Measurements from ENCODE around the gene C2CD4C. TPM values are rescaled to one million over a fixed set of nuclear protein-coding genes. Genes with fewer than 3 reads are reported as not detected.

C2CD4C gene
- polyA plus RNA-seq, 1 donor (not counting 4 experiments of a cell fraction or from before 2014, with no cell fraction given), result 1.6 TPM

DNA sequence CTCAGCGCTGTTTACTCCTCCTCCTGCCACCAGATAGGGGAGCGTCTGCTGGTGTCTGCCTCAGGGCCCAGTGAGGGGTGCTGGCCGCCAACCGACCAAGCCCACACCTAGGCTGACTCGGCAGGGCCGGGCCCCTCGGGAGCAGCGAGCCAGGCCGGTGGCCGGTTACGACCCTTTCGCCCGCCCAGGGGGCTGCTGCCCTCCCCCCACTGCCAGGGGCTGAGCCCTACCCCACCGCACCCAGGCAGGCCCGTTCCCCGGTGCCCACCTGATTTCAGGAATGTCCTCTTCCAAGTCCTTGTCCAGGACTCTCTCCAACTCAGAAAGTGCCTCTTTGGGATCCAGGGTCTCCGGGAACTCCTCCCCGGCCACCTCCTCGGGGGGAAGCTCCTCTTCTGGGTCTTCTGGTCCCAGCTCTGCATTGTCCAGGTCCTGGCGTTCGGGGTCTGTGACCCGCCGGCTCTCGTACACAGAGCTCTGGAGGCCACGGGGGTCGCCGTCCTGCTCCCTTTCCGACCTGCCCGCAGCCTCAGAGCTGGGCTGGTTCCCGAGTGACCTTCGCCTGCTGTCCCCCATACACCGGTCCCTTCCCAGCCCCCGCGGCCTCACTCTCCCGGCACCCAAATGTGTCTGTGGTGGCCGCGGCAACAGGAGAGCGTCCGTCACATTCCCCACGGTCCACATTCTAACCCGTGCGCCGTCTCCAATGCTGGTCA, 33.4 kb downstream of the C2CD4C start:
- no peaks in the 10 kb centered on the region for H4K20me1 ChIP-seq (ENCODE audit: control insufficient read depth, extremely low read depth, insufficient read depth, low read length)
- peaks cover 17% of the 10 kb centered on the region for H3K4me1 ChIP-seq (ENCODE audit: control insufficient read depth, extremely low read depth, insufficient read depth, low read length)
- no peak overlapping the region for H2AFZ ChIP-seq (ENCODE audit: control insufficient read depth, low read length)
- TF ChIP-seq, protein P1, sequence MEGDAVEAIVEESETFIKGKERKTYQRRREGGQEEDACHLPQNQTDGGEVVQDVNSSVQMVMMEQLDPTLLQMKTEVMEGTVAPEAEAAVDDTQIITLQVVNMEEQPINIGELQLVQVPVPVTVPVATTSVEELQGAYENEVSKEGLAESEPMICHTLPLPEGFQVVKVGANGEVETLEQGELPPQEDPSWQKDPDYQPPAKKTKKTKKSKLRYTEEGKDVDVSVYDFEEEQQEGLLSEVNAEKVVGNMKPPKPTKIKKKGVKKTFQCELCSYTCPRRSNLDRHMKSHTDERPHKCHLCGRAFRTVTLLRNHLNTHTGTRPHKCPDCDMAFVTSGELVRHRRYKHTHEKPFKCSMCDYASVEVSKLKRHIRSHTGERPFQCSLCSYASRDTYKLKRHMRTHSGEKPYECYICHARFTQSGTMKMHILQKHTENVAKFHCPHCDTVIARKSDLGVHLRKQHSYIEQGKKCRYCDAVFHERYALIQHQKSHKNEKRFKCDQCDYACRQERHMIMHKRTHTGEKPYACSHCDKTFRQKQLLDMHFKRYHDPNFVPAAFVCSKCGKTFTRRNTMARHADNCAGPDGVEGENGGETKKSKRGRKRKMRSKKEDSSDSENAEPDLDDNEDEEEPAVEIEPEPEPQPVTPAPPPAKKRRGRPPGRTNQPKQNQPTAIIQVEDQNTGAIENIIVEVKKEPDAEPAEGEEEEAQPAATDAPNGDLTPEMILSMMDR (optimal IDR thresholded peaks at IDR 0.05 in 1 of 3, IDR thresholded peaks at IDR 0.05 in 1 of 3, conservative IDR thresholded peaks at IDR 0.05 in 1 of 3; ENCODE audit: extremely low read depth in 1 of 3, insufficient read depth in 2 of 3, low read length in 3 of 3), result no peak
- no peak for TF ChIP-seq EZH2 (IDR thresholded peaks at IDR 0.05; ENCODE audit: low read length)
- DNase-seq (ENCODE audit: low read depth, low spot score) (no peak), FAIRE-seq (no peak)
- peaks cover 31% of the 10 kb centered on the region for H3K27me3 ChIP-seq (ENCODE audit: control insufficient read depth, extremely low read depth, insufficient read depth, low read length)
- H3K36me3 ChIP-seq (ENCODE audit: control insufficient read depth in 2 of 2, extremely low read depth in 1 of 2, insufficient read depth in 2 of 2, low read length in 2 of 2), result no peaks in the 10 kb centered on the region
- H3K9me1 ChIP-seq (ENCODE audit: control insufficient read depth, extremely low read depth, insufficient read depth, low read length), result no peaks in the 10 kb centered on the region
- no peak overlapping the region for H3K27ac ChIP-seq (ENCODE audit: control insufficient read depth, insufficient read depth, low read length)
- dilution Hi-C loops (cut with MboI; ENCODE audit: extremely low pct_ligation_motif_present, low sequenced_read_pairs), result no loop called here
- H3K9ac ChIP-seq (ENCODE audit: control insufficient read depth, extremely low read depth, insufficient read depth, low read length), result no peak overlapping the region
- H3K79me2 ChIP-seq (ENCODE audit: control insufficient read depth, insufficient read depth, low read length), result no peaks in the 10 kb centered on the region
- no peak overlapping the region for H3K4me2 ChIP-seq (ENCODE audit: control insufficient read depth, extremely low read depth, insufficient read depth, low read depth, low read length)
- no peaks in the 10 kb centered on the region for H3K9me3 ChIP-seq (ENCODE audit: control insufficient read depth, low read depth, low read length)
- no peak overlapping the region for H3K4me3 ChIP-seq (ENCODE audit: control insufficient read depth in 2 of 3, extremely low read depth in 1 of 3, insufficient read depth in 2 of 3, low read depth in 1 of 3, low read length in 3 of 3)

DNA sequence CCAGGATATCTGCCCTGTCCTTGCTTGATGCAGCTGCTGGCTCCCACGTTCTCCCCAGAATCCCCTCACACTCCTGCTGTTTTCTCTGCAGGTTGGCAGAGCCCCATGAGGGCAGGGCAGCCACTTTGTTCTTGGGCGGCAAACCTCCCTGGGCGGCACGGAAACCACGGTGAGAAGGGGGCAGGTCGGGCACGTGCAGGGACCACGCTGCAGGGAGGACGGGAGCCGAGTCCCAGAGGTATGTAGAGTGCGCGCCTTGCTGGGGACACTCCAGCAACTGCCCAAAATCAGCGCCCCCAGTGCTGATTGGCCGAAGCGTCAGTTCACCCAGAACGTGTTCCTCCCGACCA, 34.1 kb downstream of the C2CD4C start:
- Histone ChIP-seq H3K27me3 (ENCODE audit: control insufficient read depth, extremely low read depth, insufficient read depth, low read length) (peaks cover 31% of the 10 kb centered on the region), H3K9ac (ENCODE audit: control insufficient read depth, extremely low read depth, insufficient read depth, low read length) (no peak overlapping the region), H3K79me2 (ENCODE audit: control insufficient read depth, insufficient read depth, low read length) (no peaks in the 10 kb centered on the region), H3K4me1 (ENCODE audit: control insufficient read depth, extremely low read depth, insufficient read depth, low read length) (peaks cover 17% of the 10 kb centered on the region), H2AFZ (ENCODE audit: control insufficient read depth, low read length) (no peak overlapping the region), H4K20me1 (ENCODE audit: control insufficient read depth, extremely low read depth, insufficient read depth, low read length) (no peaks in the 10 kb centered on the region), H3K9me3 (ENCODE audit: control insufficient read depth, low read depth, low read length) (no peaks in the 10 kb centered on the region), H3K4me2 (ENCODE audit: control insufficient read depth, extremely low read depth, insufficient read depth, low read depth, low read length) (peak overlapping the region; percentile 51), H3K36me3 (ENCODE audit: control insufficient read depth in 2 of 2, extremely low read depth in 1 of 2, insufficient read depth in 2 of 2, low read length in 2 of 2) (no peaks in the 10 kb centered on the region), H3K9me1 (ENCODE audit: control insufficient read depth, extremely low read depth, insufficient read depth, low read length) (no peaks in the 10 kb centered on the region), H3K4me3 (ENCODE audit: control insufficient read depth in 2 of 3, extremely low read depth in 1 of 3, insufficient read depth in 2 of 3, low read depth in 1 of 3, low read length in 3 of 3) (no peak overlapping the region), H3K27ac (ENCODE audit: control insufficient read depth, insufficient read depth, low read length) (no peak overlapping the region)
- no peak for DNase-seq (ENCODE audit: low read depth, low spot score)
- no peak for TF ChIP-seq EZH2 (IDR thresholded peaks at IDR 0.05; ENCODE audit: low read length)
- TF ChIP-seq, protein P1 (optimal IDR thresholded peaks at IDR 0.05 in 1 of 3, IDR thresholded peaks at IDR 0.05 in 1 of 3, conservative IDR thresholded peaks at IDR 0.05 in 1 of 3; ENCODE audit: extremely low read depth in 1 of 3, insufficient read depth in 2 of 3, low read length in 3 of 3), result no peak
- dilution Hi-C loops (cut with MboI; ENCODE audit: extremely low pct_ligation_motif_present, low sequenced_read_pairs), result no loop called here
- FAIRE-seq, result no peak

Measured in keratinocyte (primary cell).